GM18498 (cell line): ENCODE data around the gene RRP9.
"Not testable (repeated sequence)": the region's sequence is repeated elsewhere in the genome, so short reads cannot be mapped to it uniquely, and the experiment has no call there.

Experiments
- ATAC-seq: cut with Tn5 transposase; IDR thresholded peaks from one replicate; pipeline ENCODE4 v1.9.1; 2021; ENCODE audit warnings: mild to moderate bottlenecking, moderate library complexity; ENCODE audit not compliant: unreplicated experiment

Gene RRP9, protein sequence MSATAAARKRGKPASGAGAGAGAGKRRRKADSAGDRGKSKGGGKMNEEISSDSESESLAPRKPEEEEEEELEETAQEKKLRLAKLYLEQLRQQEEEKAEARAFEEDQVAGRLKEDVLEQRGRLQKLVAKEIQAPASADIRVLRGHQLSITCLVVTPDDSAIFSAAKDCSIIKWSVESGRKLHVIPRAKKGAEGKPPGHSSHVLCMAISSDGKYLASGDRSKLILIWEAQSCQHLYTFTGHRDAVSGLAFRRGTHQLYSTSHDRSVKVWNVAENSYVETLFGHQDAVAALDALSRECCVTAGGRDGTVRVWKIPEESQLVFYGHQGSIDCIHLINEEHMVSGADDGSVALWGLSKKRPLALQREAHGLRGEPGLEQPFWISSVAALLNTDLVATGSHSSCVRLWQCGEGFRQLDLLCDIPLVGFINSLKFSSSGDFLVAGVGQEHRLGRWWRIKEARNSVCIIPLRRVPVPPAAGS

DNA sequence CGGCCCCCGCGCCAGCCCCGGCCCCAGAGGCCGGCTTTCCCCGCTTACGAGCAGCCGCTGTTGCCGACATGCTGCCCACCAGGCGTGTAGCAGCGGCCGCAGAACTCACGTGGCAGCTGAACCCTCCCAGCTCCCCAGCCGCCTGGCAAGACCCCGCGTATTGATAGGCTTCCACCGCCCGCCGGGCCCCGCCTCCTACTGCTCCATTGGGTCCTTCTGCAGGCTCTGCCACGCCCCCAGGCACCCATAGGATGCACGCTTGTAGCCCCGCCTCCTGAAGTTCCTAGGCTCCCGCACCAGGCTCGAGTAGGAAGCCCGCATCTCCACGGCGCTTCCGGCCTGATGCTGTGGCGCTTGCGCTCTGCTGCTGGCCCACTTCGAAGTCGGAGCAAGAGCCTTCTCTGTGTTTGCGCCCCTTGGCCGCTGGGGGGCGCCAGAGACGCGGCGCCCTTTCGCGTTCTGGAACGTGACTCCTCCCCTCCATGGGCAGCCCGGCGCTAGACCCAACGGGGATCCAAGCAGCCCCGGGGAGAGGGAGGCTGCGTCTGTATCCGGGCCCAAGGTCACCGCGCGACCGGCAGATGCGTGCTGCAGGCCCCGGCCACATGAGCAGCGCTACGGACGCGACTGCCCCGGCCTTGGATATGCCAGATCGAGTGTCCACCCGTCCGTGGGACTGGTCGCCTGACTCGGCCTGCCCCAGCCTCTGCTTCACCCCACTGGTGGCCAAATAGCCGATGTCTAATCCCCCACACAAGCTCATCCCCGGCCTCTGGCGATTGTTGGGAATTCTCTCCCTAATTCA, at the start of gene RRP9, which contains the start of gene PARP3:
Gene RRP9 (minus strand): TSS at position 107 of the 805 bp plus-strand sequence. CDS start 37 bp downstream, at position 70.
Gene PARP3 (plus strand): TSS at position 566 of the 805 bp plus-strand sequence. CDS start 993 bp downstream, outside the sequence.
- ATAC-seq = peak; percentile 91

GRCh38 chr3:51990501-51990971, 48.8 kb upstream of the RRP9 start:
- not testable (repeated sequence) for ATAC-seq

GRCh38 chr3:51988286-51989146, 46.8 kb upstream of the RRP9 start:
- no peak for ATAC-seq

- ATAC-seq = no peak
These were observed 45.9 kb upstream of the RRP9 start for GRCh38 chr3:51987568-51987967.

DNA sequence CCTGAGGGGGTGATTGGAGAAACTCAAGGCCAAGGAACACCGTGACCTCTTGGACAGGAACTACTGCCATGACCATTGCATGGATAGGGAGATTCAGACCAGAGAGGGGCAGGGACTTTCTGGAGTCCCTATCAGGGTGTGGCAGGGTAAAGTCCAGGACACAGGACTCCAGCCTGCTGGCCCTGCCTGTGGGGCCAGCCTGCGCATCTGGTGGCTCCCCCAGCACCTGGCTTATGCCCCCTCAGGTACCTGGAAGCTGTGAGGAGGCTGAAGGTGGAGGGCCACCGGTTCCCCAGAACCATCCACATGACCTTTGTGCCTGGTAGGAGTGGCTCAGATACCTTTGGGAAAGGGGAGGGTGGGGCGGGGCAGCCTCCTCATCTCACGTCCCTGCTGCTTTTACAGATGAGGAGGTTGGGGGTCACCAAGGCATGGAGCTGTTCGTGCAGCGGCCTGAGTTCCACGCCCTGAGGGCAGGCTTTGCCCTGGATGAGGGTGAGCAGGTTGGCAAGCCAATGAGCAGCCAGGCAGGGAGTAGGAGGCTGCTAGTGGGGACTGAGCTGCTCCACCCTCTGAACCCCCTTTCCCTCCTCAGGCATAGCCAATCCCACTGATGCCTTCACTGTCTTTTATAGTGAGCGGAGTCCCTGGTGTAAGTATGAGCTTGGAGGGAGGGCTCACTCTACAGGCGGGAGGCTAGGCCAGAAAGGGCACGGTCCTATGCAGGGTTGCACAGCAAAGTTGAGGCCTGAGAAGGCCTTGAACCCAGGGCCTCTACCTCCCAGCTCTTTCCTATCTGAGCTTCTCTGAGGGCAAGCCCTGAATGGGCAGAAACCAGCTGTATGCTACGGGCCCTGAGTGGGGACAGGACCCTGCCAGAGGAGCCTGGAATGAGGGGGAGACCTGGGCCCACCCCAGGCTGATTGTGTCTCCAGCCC, 44.6 kb upstream of the RRP9 start:
- ATAC-seq = no peak

DNA sequence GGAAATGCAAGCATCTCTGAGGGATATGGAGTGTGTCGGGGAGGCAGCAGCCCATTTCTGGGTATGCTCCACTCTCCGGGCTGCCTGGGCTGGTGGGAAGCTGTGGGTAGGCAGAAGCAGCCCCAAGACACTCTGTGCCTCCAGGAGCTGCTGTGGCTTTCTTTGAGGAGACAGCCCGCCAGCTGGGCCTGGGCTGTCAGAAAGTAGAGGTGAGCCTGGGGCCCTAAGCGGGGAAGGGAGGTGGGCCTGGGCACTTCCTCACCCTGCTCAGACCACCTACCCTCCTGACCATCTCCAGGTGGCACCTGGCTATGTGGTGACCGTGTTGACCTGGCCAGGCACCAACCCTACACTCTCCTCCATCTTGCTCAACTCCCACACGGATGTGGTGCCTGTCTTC, 43.4 kb upstream of the RRP9 start:
- no peak for ATAC-seq

GRCh38 chr3:51984269-51984647, 42.6 kb upstream of the RRP9 start:
- ATAC-seq = no peak

GRCh38 chr3:51983578-51984268, 42.0 kb upstream of the RRP9 start:
- no peak for ATAC-seq

- peak; percentile 81 for ATAC-seq
These were observed 41.3 kb upstream of the RRP9 start, which contains the start of gene ACY1 for GRCh38 chr3:51982838-51983577. TSS of gene ACY1 (plus strand) at chr3:51983535. CDS start at chr3:51984065, 530 bp downstream.

DNA sequence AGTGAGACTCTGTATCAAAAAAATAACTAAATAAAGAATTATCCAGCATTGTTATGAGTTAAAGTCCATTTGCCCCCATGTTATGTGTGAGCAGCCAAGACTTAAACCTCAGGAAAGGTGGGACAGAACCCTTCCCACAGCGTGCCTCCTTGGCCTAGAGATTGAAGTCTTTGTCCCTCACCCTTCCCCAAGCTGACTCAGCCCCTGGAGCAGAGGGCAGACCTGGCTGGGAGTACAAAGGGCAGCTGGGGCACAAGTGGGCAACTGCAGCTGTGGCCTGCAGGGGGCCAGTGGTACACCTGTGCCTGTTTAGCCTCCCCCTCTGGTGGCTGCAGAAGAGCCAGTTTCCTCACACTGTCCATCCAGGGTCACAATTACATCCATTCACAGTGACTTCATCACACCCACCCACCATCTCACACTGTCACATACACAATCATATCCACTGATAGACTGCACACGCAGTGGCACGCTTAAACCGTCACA, 40.7 kb upstream of the RRP9 start:
- ATAC-seq = peak; percentile 53

DNA sequence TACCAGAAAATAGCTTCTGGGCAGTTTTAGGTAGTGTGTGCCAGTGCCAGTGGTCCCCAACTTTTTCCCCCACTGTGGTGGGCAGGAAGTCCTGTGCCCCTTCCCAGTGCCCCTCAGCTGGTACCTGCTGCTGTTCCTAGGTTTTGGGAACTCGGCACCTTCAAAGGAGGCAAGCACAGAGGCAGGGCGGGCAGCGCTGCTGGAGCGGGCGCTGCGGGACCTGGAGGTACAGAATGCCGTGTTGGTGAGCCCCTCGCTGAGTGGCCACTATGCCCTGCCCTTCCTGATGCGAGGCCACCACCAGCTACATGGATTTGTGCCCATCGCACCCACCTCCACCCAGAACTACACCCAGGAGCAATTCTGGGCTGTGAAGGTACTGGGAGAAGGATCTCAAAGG, 38.5 kb upstream of the RRP9 start:
- ATAC-seq = no peak

GRCh38 chr3:51978143-51978502, 36.4 kb upstream of the RRP9 start:
- no peak for ATAC-seq

DNA sequence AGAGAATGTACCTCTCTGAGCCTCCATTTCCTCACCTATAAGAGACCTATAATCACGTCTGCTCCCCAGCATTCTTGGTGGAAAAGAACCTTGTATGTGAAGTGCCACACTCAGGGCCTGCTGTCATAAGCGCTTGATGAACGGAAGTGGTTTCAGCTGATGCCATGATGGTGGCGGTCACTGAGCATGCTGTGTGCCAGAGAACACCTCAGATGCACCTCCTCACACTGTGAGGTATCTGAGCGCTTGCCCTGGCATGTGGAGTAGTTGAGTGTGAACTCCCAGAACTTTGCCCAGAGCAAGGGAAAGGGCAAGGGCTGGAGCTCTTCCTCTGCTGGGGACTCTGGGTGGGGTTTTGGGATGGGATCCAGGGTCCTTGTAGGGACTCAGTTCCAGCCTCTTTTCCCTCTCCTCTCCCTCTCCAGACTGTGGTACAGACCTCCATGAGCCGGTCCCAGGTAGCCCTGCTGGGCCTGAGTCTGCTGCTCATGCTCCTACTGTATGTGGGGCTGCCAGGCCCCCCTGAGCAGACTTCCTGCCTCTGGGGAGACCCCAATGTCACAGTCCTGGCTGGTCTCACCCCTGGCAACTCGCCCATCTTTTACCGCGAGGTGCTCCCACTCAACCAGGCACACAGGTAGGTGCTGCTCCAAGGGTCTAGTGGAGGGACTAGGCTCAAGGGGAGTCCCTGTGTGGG, 35.9 kb upstream of the RRP9 start:
- no peak for ATAC-seq

- ATAC-seq = no peak
These were observed 34.3 kb upstream of the RRP9 start for GRCh38 chr3:51975852-51976549.

DNA sequence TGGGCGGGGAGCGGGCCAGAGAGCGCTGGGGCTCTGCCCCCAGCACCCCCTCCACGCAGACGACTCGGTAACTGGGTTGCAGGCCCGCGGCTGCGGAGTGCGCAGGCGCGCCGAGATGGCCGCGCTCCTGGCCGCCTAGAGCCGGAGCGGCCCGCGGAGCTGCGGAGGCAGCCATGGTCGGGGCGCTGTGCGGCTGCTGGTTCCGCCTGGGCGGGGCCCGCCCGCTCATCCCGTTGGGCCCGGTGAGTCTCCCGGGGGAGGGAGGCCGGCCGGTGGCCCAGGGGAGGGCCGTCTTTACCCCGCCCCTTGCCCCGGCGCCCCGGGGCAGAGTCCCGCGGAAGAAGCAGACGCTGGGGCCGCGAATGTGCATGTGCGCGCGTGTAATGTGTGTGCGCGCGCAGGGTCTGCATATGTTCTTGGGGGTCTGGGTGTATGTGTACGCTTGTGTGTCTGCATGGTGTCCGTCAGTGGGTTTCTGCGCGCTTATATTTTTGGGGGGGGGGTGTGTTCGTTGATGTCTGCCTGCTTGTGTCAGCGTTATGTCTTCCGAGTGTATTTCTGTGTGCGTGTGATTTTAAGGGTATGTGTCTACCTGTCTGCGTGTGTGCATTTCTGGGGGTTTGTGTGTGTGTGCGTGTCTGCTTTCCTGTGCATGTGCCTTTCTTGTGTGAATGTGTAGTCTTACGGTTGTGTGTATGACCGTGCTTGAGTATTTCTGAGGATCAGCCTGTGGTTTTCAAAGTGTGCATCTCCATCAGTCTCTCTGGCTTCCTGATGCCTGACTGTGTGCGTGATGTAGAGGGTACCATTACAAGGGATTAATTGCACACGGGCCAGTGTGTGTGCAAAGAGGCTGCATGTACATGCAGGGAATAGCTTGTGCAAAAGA, 33.5 kb upstream of the RRP9 start, which contains the start of gene ABHD14A:
Gene ABHD14A (plus strand): TSS at position 102 of the 889 bp plus-strand sequence. CDS start 72 bp downstream, at position 174.
- peak; percentile 65 for ATAC-seq
